ENCODE results near the gene PDE6A. TPM values are rescaled to one million over a fixed set of nuclear protein-coding genes. Genes with fewer than 3 reads are reported as not detected.

PDE6A gene
- total RNA-seq, result not detected

- peaks cover 6% of the 10 kb centered on the region for H3K27me3 Mint-ChIP-seq
- no peak for DNase-seq
- POLR2A ChIA-PET, result no interaction called here
- no peaks in the 10 kb centered on the region for H3K36me3 Mint-ChIP-seq (ENCODE audit: low read depth)
- H3K4me1 Mint-ChIP-seq, result peaks cover 6% of the 10 kb centered on the region
- CTCF ChIA-PET, result no interaction called here
- H3K27ac Mint-ChIP-seq, result no peak within 1 kb of the TSS
- H3K9me3 Mint-ChIP-seq, result no peaks in the 10 kb centered on the region
- no peak within 1 kb of the TSS for H3K4me3 Mint-ChIP-seq
Measured at GRCh38 chr5:149944666-149945065, at the start of gene PDE6A. TSS of gene PDE6A (minus strand) at chr5:149944793. CDS start at chr5:149944673, 120 bp downstream.

GRCh38 chr5:149993471-149993870 is 48.9 kb upstream of the PDE6A start:
- no peak for DNase-seq
- Mint-ChIP-seq H3K36me3 (ENCODE audit: low read depth) (no peaks in the 10 kb centered on the region), H3K27me3 (no peaks in the 10 kb centered on the region), H3K27ac (no peak overlapping the region), H3K4me1 (peaks cover 2% of the 10 kb centered on the region), H3K9me3 (no peaks in the 10 kb centered on the region), H3K4me3 (no peak overlapping the region)
- CTCF ChIA-PET, result interaction anchor here (0.9 to 5.2 kb wide), 8 partner anchors 12 to 375 kb away, joined by 3 to 126 read pairs (median 6); no protein-coding TSS in a partner anchor
- POLR2A ChIA-PET, result interaction anchor here (1.2 to 1.5 kb wide), 2 partner anchors 34 to 161 kb away, joined by 3 read pairs; no protein-coding TSS in a partner anchor

- no peaks in the 10 kb centered on the region for H3K9me3 Mint-ChIP-seq
- H3K27ac Mint-ChIP-seq, result no peak overlapping the region
- no peaks in the 10 kb centered on the region for H3K27me3 Mint-ChIP-seq
- H3K4me1 Mint-ChIP-seq, result peaks cover 2% of the 10 kb centered on the region
- no peaks in the 10 kb centered on the region for H3K36me3 Mint-ChIP-seq (ENCODE audit: low read depth)
- DNase-seq, result peak; percentile 75
- ChIA-PET CTCF (interaction anchor here (0.6 to 5.2 kb wide), 25 partner anchors 9 to 357 kb away, joined by 3 to 126 read pairs (median 5); partner anchors contain the start of genes HMGXB3, SLC26A2 and TIGD6), POLR2A (interaction anchor here (1.1 to 1.4 kb wide), 4 partner anchors 9 to 157 kb away, joined by 3 to 7 read pairs (median 4); partner anchors contain the start of genes HMGXB3, SLC26A2 and TIGD6)
- H3K4me3 Mint-ChIP-seq, result no peak overlapping the region
Measured at GRCh38 chr5:149990518-149991376, 46.2 kb upstream of the PDE6A start.

GRCh38 chr5:149988126-149988525 is 43.5 kb upstream of the PDE6A start:
- Mint-ChIP-seq H3K27me3 (no peaks in the 10 kb centered on the region), H3K36me3 (ENCODE audit: low read depth) (no peaks in the 10 kb centered on the region), H3K4me3 (no peak overlapping the region), H3K27ac (no peak overlapping the region), H3K4me1 (no peaks in the 10 kb centered on the region), H3K9me3 (no peaks in the 10 kb centered on the region)
- ChIA-PET POLR2A (no interaction called here), CTCF (no interaction called here)
- DNase-seq, result no peak

GRCh38 chr5:149982505-149982904 is 37.9 kb upstream of the PDE6A start:
- Mint-ChIP-seq H3K4me1 (no peaks in the 10 kb centered on the region), H3K27me3 (no peaks in the 10 kb centered on the region), H3K4me3 (no peak overlapping the region), H3K36me3 (ENCODE audit: low read depth) (peaks cover 14% of the 10 kb centered on the region), H3K9me3 (no peaks in the 10 kb centered on the region), H3K27ac (no peak overlapping the region)
- POLR2A ChIA-PET, result no interaction called here
- CTCF ChIA-PET, result interaction anchor here (1.0 to 3.7 kb wide), 5 partner anchors 9 to 152 kb away, joined by 3 to 20 read pairs (median 4); no protein-coding TSS in a partner anchor
- no peak for DNase-seq

- no peak for DNase-seq
- Mint-ChIP-seq H3K27ac (no peak overlapping the region), H3K36me3 (ENCODE audit: low read depth) (peaks cover 14% of the 10 kb centered on the region), H3K4me3 (no peak overlapping the region), H3K4me1 (no peaks in the 10 kb centered on the region), H3K9me3 (no peaks in the 10 kb centered on the region), H3K27me3 (no peaks in the 10 kb centered on the region)
- POLR2A ChIA-PET, result interaction anchor here (1.0 kb wide), 1 partner anchor 21 kb away, joined by 4 read pairs; the partner anchor contains the start of gene SLC26A2
- CTCF ChIA-PET, result interaction anchor here (2.2 to 3.7 kb wide), 2 partner anchors 10 to 19 kb away, joined by 6 to 20 read pairs; no protein-coding TSS in a partner anchor
Measured at GRCh38 chr5:149981206-149981605, 36.6 kb upstream of the PDE6A start.

GRCh38 chr5:149979896-149980295 is 35.3 kb upstream of the PDE6A start:
- peaks cover 14% of the 10 kb centered on the region for H3K36me3 Mint-ChIP-seq (ENCODE audit: low read depth)
- H3K9me3 Mint-ChIP-seq, result no peaks in the 10 kb centered on the region
- H3K4me3 Mint-ChIP-seq, result no peak overlapping the region
- H3K27me3 Mint-ChIP-seq, result no peaks in the 10 kb centered on the region
- H3K27ac Mint-ChIP-seq, result no peak overlapping the region
- ChIA-PET POLR2A (interaction anchor here (1.0 kb wide), 1 partner anchor 20 kb away, joined by 4 read pairs; the partner anchor contains the start of gene SLC26A2), CTCF (interaction anchor here (3.7 kb wide), 1 partner anchor 12 kb away, joined by 20 read pairs; no protein-coding TSS in a partner anchor)
- no peaks in the 10 kb centered on the region for H3K4me1 Mint-ChIP-seq
- no peak for DNase-seq

- no peaks in the 10 kb centered on the region for H3K27me3 Mint-ChIP-seq
- ChIA-PET CTCF (interaction anchor here (1.0 to 2.0 kb wide), 2 partner anchors 14 to 17 kb away, joined by 3 to 4 read pairs; no protein-coding TSS in a partner anchor), POLR2A (no interaction called here)
- no peak overlapping the region for H3K27ac Mint-ChIP-seq
- no peak overlapping the region for H3K4me3 Mint-ChIP-seq
- H3K36me3 Mint-ChIP-seq (ENCODE audit: low read depth), result peaks cover 5% of the 10 kb centered on the region
- no peaks in the 10 kb centered on the region for H3K4me1 Mint-ChIP-seq
- no peak for DNase-seq
- no peaks in the 10 kb centered on the region for H3K9me3 Mint-ChIP-seq
Measured at GRCh38 chr5:149975409-149975808, 30.8 kb upstream of the PDE6A start.

GRCh38 chr5:149969181-149969930 is 24.8 kb upstream of the PDE6A start:
- Mint-ChIP-seq H3K27me3 (no peaks in the 10 kb centered on the region), H3K9me3 (no peaks in the 10 kb centered on the region), H3K4me3 (no peak overlapping the region), H3K36me3 (ENCODE audit: low read depth) (no peaks in the 10 kb centered on the region), H3K27ac (no peak overlapping the region), H3K4me1 (no peaks in the 10 kb centered on the region)
- CTCF ChIA-PET, result interaction anchor here (2.1 kb wide), 1 partner anchor 22 kb away, joined by 8 read pairs; no protein-coding TSS in a partner anchor
- POLR2A ChIA-PET, result no interaction called here
- DNase-seq, result no peak

GRCh38 chr5:149966946-149967345 is 22.4 kb upstream of the PDE6A start:
- Mint-ChIP-seq H3K27ac (no peak overlapping the region), H3K4me1 (peaks cover 9% of the 10 kb centered on the region), H3K4me3 (no peak overlapping the region), H3K27me3 (no peaks in the 10 kb centered on the region), H3K9me3 (no peaks in the 10 kb centered on the region), H3K36me3 (ENCODE audit: low read depth) (peaks cover 2% of the 10 kb centered on the region)
- ChIA-PET CTCF (interaction anchor here (0.6 to 2.6 kb wide), 4 partner anchors 15 to 134 kb away, joined by 3 to 7 read pairs (median 4); no protein-coding TSS in a partner anchor), POLR2A (interaction anchor here (1.2 kb wide), 1 partner anchor 25 kb away, joined by 3 read pairs; no protein-coding TSS in a partner anchor)
- no peak for DNase-seq

GRCh38 chr5:149963729-149964128 is 19.1 kb upstream of the PDE6A start:
- no peak for DNase-seq
- H3K9me3 Mint-ChIP-seq, result no peaks in the 10 kb centered on the region
- no peak overlapping the region for H3K4me3 Mint-ChIP-seq
- H3K36me3 Mint-ChIP-seq (ENCODE audit: low read depth), result peaks cover 2% of the 10 kb centered on the region
- ChIA-PET POLR2A (interaction anchor here (0.6 kb wide), 1 partner anchor 397 kb away, joined by 3 read pairs; no protein-coding TSS in a partner anchor), CTCF (interaction anchor here (2.0 kb wide), 1 partner anchor 126 kb away, joined by 13 read pairs; no protein-coding TSS in a partner anchor)
- no peaks in the 10 kb centered on the region for H3K27me3 Mint-ChIP-seq
- H3K4me1 Mint-ChIP-seq, result peaks cover 36% of the 10 kb centered on the region
- no peak overlapping the region for H3K27ac Mint-ChIP-seq

- Mint-ChIP-seq H3K27me3 (no peaks in the 10 kb centered on the region), H3K36me3 (ENCODE audit: low read depth) (peaks cover 2% of the 10 kb centered on the region), H3K4me3 (no peak overlapping the region), H3K27ac (no peak overlapping the region), H3K4me1 (peaks cover 36% of the 10 kb centered on the region), H3K9me3 (no peaks in the 10 kb centered on the region)
- ChIA-PET CTCF (interaction anchor here (1.0 to 5.2 kb wide), 11 partner anchors 9 to 306 kb away, joined by 4 to 57 read pairs (median 6); no protein-coding TSS in a partner anchor), POLR2A (interaction anchor here (0.6 to 1.9 kb wide), 4 partner anchors 37 to 396 kb away, joined by 3 to 10 read pairs (median 4); partner anchors contain the start of genes HMGXB3 and TIGD6)
- DNase-seq, result no peak
Measured at GRCh38 chr5:149962601-149963300, 18.2 kb upstream of the PDE6A start.

Data from activated CD4-positive, alpha-beta memory T cell treated with anti-CD3 and anti-CD28 coated beads, Interleukin-2, amount 10 ng/mL, durations not matched to agents 7 days and 5 days (primary cell).